Left colon (tissue), 2 donors: ENCODE results near the gene STIM2. TPM values are rescaled to one million over a fixed set of nuclear protein-coding genes. Genes with fewer than 3 reads are reported as not detected.
"Not testable (repeated sequence)": the region's sequence is repeated elsewhere in the genome, so short reads cannot be mapped to it uniquely, and the experiment has no call there.

ENCODE experiments used
- ATAC-seq: fragments of 200-7000 bp; cut with Tn5 transposase; one replicate; pipeline ENCODE4 v1.9.1; 2020; ENCODE audit warnings: mild to moderate bottlenecking, moderate library complexity
- DNase-seq, 2 donors: peaks; one replicate each; pipeline ENCODE4 v3.0.0-alpha.2; 2020
- intact Hi-C, 2 donors: fragments of 100-400 bp; cut with DNase I in 1 of 2; cut with micrococcal nuclease in 1 of 2; formaldehyde crosslinking; loops; one replicate each; pipeline versions ENCODE4 v1.11.2 to v1.14.0; 2022; cut with DNase I, micrococcal nuclease
- total RNA-seq, 2 donors: library from RNA; stranded (reverse); fragmentation: NEBNext Ultra II Directional; extraction: Animal tissue kit (Norgen Biotek cat#: 25700); gene quantifications; one replicate each; pipeline ENCODE4 v1.2.1, GENCODE V29; 2021
- donor health status: DM: no; HTN: no; CAD: no.
- donor health status: DM: yes; HTN: yes; CAD: no.

STIM2 gene
- total RNA-seq, 2 donors from 2014 or later, result 27.2 to 28.4 TPM

GRCh38 chr4:27006646-27007045 lies 146.0 kb downstream of the STIM2 start:
- no peak for ATAC-seq
- intact Hi-C loops, result no loop called here
- no peak for DNase-seq

- no peak for ATAC-seq
- no peak for DNase-seq
- intact Hi-C loops, result no loop called here
These were observed 146.9 kb downstream of the STIM2 start for GRCh38 chr4:27007507-27007906.

- DNase-seq (no peak), ATAC-seq (no peak)
- intact Hi-C loops, result no loop called here
These were observed 148.0 kb downstream of the STIM2 start for GRCh38 chr4:27008679-27009078.

GRCh38 chr4:27009539-27009938 lies 148.9 kb downstream of the STIM2 start:
- ATAC-seq, result no peak

GRCh38 chr4:27010334-27010940 lies 149.8 kb downstream of the STIM2 start:
- DNase-seq (peak; percentile 40 to 55), ATAC-seq (peak; percentile 88)
- intact Hi-C loops, result loop anchor here in 1 of 2 donors (10.0 kb wide), 1 partner anchor 556 kb away; no protein-coding TSS in a partner anchor

More at GRCh38 chr4:27009539-27009938, 148.9 kb downstream of the STIM2 start:
- intact Hi-C loops, result no loop called here
- no peak for DNase-seq

- intact Hi-C loops, result loop anchor here in 1 of 2 donors (10.0 kb wide), 1 partner anchor 557 kb away; no protein-coding TSS in a partner anchor
- DNase-seq (no peak), ATAC-seq (peak; percentile 71)
These were observed 150.8 kb downstream of the STIM2 start for GRCh38 chr4:27011401-27011800.

- DNase-seq (no peak), ATAC-seq (no peak)
- intact Hi-C loops, result loop anchor here in 1 of 2 donors (10.0 kb wide), 1 partner anchor 558 kb away; no protein-coding TSS in a partner anchor
These were observed 152.4 kb downstream of the STIM2 start for GRCh38 chr4:27013012-27013411.

GRCh38 chr4:27016551-27016950 lies 155.9 kb downstream of the STIM2 start:
- no peak for ATAC-seq
- DNase-seq, result no peak
- intact Hi-C loops, result loop anchor here in 1 of 2 donors (10.0 kb wide), 1 partner anchor 562 kb away; no protein-coding TSS in a partner anchor

GRCh38 chr4:27017623-27018022 lies 157.0 kb downstream of the STIM2 start:
- DNase-seq (no peak), ATAC-seq (no peak)
- intact Hi-C loops, result loop anchor here in 1 of 2 donors (10.0 kb wide), 1 partner anchor 563 kb away; no protein-coding TSS in a partner anchor

- DNase-seq (no peak), ATAC-seq (no peak)
- intact Hi-C loops, result loop anchor here in 1 of 2 donors (10.0 kb wide), 1 partner anchor 563 kb away; no protein-coding TSS in a partner anchor
These were observed 157.4 kb downstream of the STIM2 start for GRCh38 chr4:27018076-27018475.

GRCh38 chr4:27018910-27019309 lies 158.3 kb downstream of the STIM2 start:
- ATAC-seq (no peak), DNase-seq (no peak)
- intact Hi-C loops, result loop anchor here in 1 of 2 donors (10.0 kb wide), 1 partner anchor 564 kb away; no protein-coding TSS in a partner anchor

- DNase-seq (no peak), ATAC-seq (no peak)
- intact Hi-C loops, result loop anchor here in 1 of 2 donors (10.0 kb wide), 1 partner anchor 565 kb away; no protein-coding TSS in a partner anchor
These were observed 159.1 kb downstream of the STIM2 start for GRCh38 chr4:27019766-27020165.

GRCh38 chr4:27020203-27020602 lies 159.6 kb downstream of the STIM2 start:
- intact Hi-C loops, result no loop called here

GRCh38 chr4:27020603-27021002 lies 160.0 kb downstream of the STIM2 start:
- DNase-seq (no peak), ATAC-seq (no peak)
- intact Hi-C loops, result no loop called here

More at GRCh38 chr4:27020203-27020602, 159.6 kb downstream of the STIM2 start:
- DNase-seq (no peak), ATAC-seq (no peak)

GRCh38 chr4:27022963-27023362 lies 162.3 kb downstream of the STIM2 start:
- intact Hi-C loops, result no loop called here
- no peak for ATAC-seq
- DNase-seq, result no peak

GRCh38 chr4:27023366-27023765 lies 162.7 kb downstream of the STIM2 start:
- intact Hi-C loops, result no loop called here
- DNase-seq (no peak), ATAC-seq (no peak)

- DNase-seq (no peak), ATAC-seq (no peak)
- intact Hi-C loops, result no loop called here
These were observed 164.2 kb downstream of the STIM2 start for GRCh38 chr4:27024805-27025204.

GRCh38 chr4:27027428-27027827 lies 166.8 kb downstream of the STIM2 start:
- intact Hi-C loops, result no loop called here
- DNase-seq (no peak), ATAC-seq (no peak)

- DNase-seq, ATAC-seq, intact Hi-C loops: not testable (repeated sequence)
These were observed 174.5 kb downstream of the STIM2 start for GRCh38 chr4:27035127-27035526.

GRCh38 chr4:27040356-27040755 lies 179.7 kb downstream of the STIM2 start:
- peak; percentile 51 for ATAC-seq
- no peak for DNase-seq
- intact Hi-C loops, result no loop called here
